ENCODE measurements around the gene SMARCC1.
"Not testable (repeated sequence)": the region's sequence is repeated elsewhere in the genome, so short reads cannot be mapped to it uniquely, and the experiment has no call there.

SMARCC1 gene

GRCh38 chr3:47781685-47782445 is at the start of gene SMARCC1:
TSS of gene SMARCC1 (minus strand) at chr3:47781893. CDS start at chr3:47781797, 96 bp downstream.
- H3K4me3 ChIP-seq (ENCODE audit: low read length): peak within 1 kb of the TSS; percentile 82
- peak; percentile 6 for TF ChIP-seq CTCF (IDR thresholded peaks at IDR 0.05; ENCODE audit: insufficient read depth, low read depth, low read length, missing control alignments)
- peak; percentile 98 for DNase-seq (ENCODE audit: low read depth)

- not testable (repeated sequence) for DNase-seq (ENCODE audit: low read depth)
These were observed 47.8 kb upstream of the SMARCC1 start for GRCh38 chr3:47829482-47829881.

GRCh38 chr3:47825590-47825989 is 43.9 kb upstream of the SMARCC1 start:
- peak overlapping the region; percentile 89 for H3K4me3 ChIP-seq (ENCODE audit: low read length)
- DNase-seq (ENCODE audit: low read depth): no peak
- no peak for TF ChIP-seq CTCF (IDR thresholded peaks at IDR 0.05; ENCODE audit: insufficient read depth, low read depth, low read length, missing control alignments)

More at GRCh38 chr3:47829482-47829881, 47.8 kb upstream of the SMARCC1 start:
- not testable (repeated sequence) for H3K4me3 ChIP-seq (ENCODE audit: low read length)

DNA sequence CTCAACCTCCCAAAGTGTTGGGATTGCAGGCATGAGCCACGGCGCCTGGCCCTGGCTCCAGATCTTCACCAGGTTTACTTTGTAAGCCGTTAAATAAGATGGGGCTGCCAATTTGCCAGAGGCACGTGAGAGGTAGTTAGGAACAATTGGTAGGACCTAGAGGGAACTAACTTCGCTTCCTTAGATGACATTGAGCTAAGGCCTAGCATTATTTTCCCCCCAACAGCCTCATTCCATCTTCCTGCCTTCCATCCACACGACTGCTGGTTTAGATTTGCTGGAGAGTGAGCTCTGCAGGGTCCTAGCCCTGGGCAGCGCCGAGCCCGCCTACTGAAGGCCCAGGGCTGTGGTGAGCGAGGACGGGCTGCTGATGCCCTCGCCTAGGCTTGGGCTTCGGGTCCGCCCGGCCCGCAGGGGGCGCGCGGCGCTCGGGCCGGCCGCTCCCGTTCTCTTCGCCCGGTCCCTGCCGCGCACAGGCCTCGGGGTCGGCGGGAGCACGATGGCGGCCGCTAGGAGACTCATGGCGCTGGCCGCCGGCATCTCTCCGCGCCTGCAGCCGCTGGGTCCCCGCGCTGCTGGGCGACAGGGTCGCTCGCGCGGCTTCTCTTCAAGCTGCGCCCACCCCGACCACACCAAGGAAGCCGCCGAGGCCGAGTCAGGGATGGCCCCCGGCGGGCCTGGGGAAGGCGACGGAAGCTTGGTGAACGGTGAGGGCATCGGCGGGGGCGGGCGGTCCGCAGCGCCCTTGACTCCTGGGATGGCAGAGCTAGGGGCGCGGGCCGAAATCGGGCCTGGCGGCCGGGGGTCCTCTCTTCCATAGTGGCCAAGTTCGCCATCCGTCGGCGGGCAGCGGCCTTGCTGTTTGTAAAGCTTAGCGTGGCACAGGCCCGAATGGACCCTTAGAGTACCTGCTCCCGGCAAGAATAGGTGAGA is 43.1 kb upstream of the SMARCC1 start:
- peak; percentile 30 for TF ChIP-seq CTCF (IDR thresholded peaks at IDR 0.05; ENCODE audit: insufficient read depth, low read depth, low read length, missing control alignments)
- peak overlapping the region; percentile 89 for H3K4me3 ChIP-seq (ENCODE audit: low read length)
- DNase-seq (ENCODE audit: low read depth): peak; percentile 86

DNA sequence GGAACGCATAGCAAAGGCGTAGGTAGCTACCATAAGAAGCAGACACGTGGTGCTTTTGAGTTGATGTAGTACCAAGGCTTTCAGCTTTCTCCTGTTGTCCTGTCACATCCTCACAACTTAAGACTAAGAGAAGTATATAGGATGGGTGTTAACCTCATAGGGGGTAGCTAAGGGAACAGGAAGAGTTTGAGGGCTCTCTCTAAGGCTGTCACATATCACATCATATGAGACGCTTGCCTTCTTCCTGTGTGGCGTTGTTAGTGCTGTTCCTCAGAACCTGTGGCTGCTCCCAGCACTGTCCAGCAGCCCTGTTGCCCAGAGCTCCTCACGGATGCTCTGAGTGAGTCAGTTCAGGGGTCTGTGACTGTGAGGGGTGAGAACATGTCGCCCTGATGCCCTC is 35.9 kb upstream of the SMARCC1 start:
- no peak for TF ChIP-seq CTCF (IDR thresholded peaks at IDR 0.05; ENCODE audit: insufficient read depth, low read depth, low read length, missing control alignments)
- DNase-seq (ENCODE audit: low read depth): no peak
- no peak overlapping the region for H3K4me3 ChIP-seq (ENCODE audit: low read length)

- H3K4me3 ChIP-seq (ENCODE audit: low read length): no peak overlapping the region
- no peak for TF ChIP-seq CTCF (IDR thresholded peaks at IDR 0.05; ENCODE audit: insufficient read depth, low read depth, low read length, missing control alignments)
- no peak for DNase-seq (ENCODE audit: low read depth)
These were observed 32.0 kb upstream of the SMARCC1 start for GRCh38 chr3:47813551-47814177.

GRCh38 chr3:47804577-47804976 is 22.9 kb upstream of the SMARCC1 start:
- peak; percentile 38 for DNase-seq (ENCODE audit: low read depth)
- no peak for TF ChIP-seq CTCF (IDR thresholded peaks at IDR 0.05; ENCODE audit: insufficient read depth, low read depth, low read length, missing control alignments)
- no peak overlapping the region for H3K4me3 ChIP-seq (ENCODE audit: low read length)

Data from epithelial cell of esophagus (primary cell).